Hematopoietic multipotent progenitor cell (in vitro differentiated cells): ENCODE results near the gene MXI1. TPM values are rescaled to one million over a fixed set of nuclear protein-coding genes. Genes with fewer than 3 reads are reported as not detected.

ENCODE experiments used
- total RNA-seq: library from RNA; depleted of rRNA; stranded (reverse); fragments of >200 nt; gene quantifications from one replicate; pipeline ENCODE4 v1.2.3, GENCODE V29; 2012

The MXI1 gene
- total RNA-seq, 1 donor: 10.8 TPM

Other genes with a start within 250 kb of the MXI1 start
- 44.2 TPM for gene ADD3, start 199.6 kb upstream of the MXI1 start, total RNA-seq
- gene SMNDC1, start 97.3 kb downstream of the MXI1 start, total RNA-seq: 5.1 TPM